ENCODE data around the gene GLOD5.

DNA sequence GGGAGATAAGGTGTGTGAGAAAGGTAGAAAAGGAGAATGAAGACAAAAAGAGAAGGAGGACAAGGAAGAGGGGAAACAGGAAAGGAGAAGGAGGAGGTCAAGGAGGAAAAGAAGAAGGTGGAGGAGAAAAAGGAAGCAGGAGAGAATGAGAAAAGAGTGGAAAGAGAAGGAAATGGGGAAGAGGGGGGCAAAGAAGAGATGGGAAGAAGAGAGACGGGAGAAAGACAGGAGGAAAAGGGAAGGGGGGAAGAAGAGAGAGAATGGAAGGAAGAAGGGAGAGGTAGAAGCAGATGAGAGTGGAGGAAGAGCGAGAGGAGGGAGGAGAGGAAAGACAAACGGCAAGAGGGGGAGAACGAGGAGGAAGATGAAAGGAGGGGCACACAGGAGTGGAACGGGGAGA lies 28.9 kb downstream of the GLOD5 start:
- TF ChIP-seq, protein P1, sequence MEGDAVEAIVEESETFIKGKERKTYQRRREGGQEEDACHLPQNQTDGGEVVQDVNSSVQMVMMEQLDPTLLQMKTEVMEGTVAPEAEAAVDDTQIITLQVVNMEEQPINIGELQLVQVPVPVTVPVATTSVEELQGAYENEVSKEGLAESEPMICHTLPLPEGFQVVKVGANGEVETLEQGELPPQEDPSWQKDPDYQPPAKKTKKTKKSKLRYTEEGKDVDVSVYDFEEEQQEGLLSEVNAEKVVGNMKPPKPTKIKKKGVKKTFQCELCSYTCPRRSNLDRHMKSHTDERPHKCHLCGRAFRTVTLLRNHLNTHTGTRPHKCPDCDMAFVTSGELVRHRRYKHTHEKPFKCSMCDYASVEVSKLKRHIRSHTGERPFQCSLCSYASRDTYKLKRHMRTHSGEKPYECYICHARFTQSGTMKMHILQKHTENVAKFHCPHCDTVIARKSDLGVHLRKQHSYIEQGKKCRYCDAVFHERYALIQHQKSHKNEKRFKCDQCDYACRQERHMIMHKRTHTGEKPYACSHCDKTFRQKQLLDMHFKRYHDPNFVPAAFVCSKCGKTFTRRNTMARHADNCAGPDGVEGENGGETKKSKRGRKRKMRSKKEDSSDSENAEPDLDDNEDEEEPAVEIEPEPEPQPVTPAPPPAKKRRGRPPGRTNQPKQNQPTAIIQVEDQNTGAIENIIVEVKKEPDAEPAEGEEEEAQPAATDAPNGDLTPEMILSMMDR (conservative IDR thresholded peaks at IDR 0.05) = no peak
- no peak for TF ChIP-seq ZFX (IDR thresholded peaks at IDR 0.05)

All from C4-2B (cell line).